ACHN (cell line): ENCODE results near the gene TBRG4.

Source experiments
- DNase-seq: peaks from one replicate; pipeline ENCODE4 v3.0.0-alpha.2; 2015
- in situ Hi-C: cut with HindIII; loops from 2 replicates; pipeline ENCODE4 v1.10.0; 2017; ENCODE audit warnings: low sequenced_read_pairs, low pct_ligation_motif_present, low pct_unique_long_range_greater_than_20kb

TBRG4 gene

GRCh38 chr7:45082031-45082830, 29.3 kb downstream of the TBRG4 start:
- in situ Hi-C loops, result no loop called here

GRCh38 chr7:45081670-45081974, 29.9 kb downstream of the TBRG4 start:
- in situ Hi-C loops, result no loop called here
- no peak for DNase-seq

More at GRCh38 chr7:45082031-45082830, 29.3 kb downstream of the TBRG4 start:
- DNase-seq, result no peak

- in situ Hi-C loops, result no loop called here
- DNase-seq, result no peak
Observed at GRCh38 chr7:45080958-45081669, 30.4 kb downstream of the TBRG4 start.

- DNase-seq, result no peak
- in situ Hi-C loops, result no loop called here
Observed at GRCh38 chr7:45080265-45080957, 31.1 kb downstream of the TBRG4 start.

GRCh38 chr7:45078125-45078681, 33.3 kb downstream of the TBRG4 start:
- in situ Hi-C loops, result no loop called here
- no peak for DNase-seq

- in situ Hi-C loops, result no loop called here
- DNase-seq, result no peak
Observed at GRCh38 chr7:45077579-45077978, 33.9 kb downstream of the TBRG4 start.

- no peak for DNase-seq
- in situ Hi-C loops, result no loop called here
Observed at GRCh38 chr7:45076946-45077345, 34.6 kb downstream of the TBRG4 start.

- no peak for DNase-seq
- in situ Hi-C loops, result no loop called here
Observed at GRCh38 chr7:45075871-45076796, 35.4 kb downstream of the TBRG4 start.

GRCh38 chr7:45075355-45075644, 36.2 kb downstream of the TBRG4 start:
- in situ Hi-C loops, result no loop called here
- DNase-seq, result no peak

GRCh38 chr7:45074528-45075354, 36.8 kb downstream of the TBRG4 start:
- in situ Hi-C loops, result no loop called here
- no peak for DNase-seq

GRCh38 chr7:45073786-45074527, 37.5 kb downstream of the TBRG4 start:
- DNase-seq, result no peak
- in situ Hi-C loops, result no loop called here

- in situ Hi-C loops, result no loop called here
- no peak for DNase-seq
Observed at GRCh38 chr7:45073031-45073785, 38.3 kb downstream of the TBRG4 start.

- no peak for DNase-seq
- in situ Hi-C loops, result no loop called here
Observed at GRCh38 chr7:45072131-45073030, 39.1 kb downstream of the TBRG4 start.

GRCh38 chr7:45071528-45071927, 40.0 kb downstream of the TBRG4 start:
- no peak for DNase-seq
- in situ Hi-C loops, result no loop called here

- DNase-seq, result no peak
- in situ Hi-C loops, result no loop called here
Observed at GRCh38 chr7:45070254-45070642, 41.2 kb downstream of the TBRG4 start.
